OCI-LY7 (cell line): ENCODE results near the gene BICDL1. TPM values are rescaled to one million over a fixed set of nuclear protein-coding genes. Genes with fewer than 3 reads are reported as not detected.

Experiments used
- BruUV-seq: library from RNA; stranded (reverse); fragments of 400-500 nt; replicated peaks from 2 replicates; lab custom pipeline; 2021; lab: Mats Ljungman, UMichigan
- CTCF ChIA-PET: fragments of 300-600 bp; sonication (Branson Sonifier 250); formaldehyde crosslinking; loops from one replicate; lab custom pipeline; 2022; ENCODE audit warnings: antibody characterized with exemption; ENCODE audit not compliant: unreplicated experiment; lab: Charles Lee
- POLR2A ChIA-PET: fragments of 300-600 bp; sonication (Branson Sonifier 250); formaldehyde crosslinking; loops from one replicate; lab custom pipeline; 2022; ENCODE audit warnings: antibody characterized with exemption; lab: Charles Lee
- DNase-seq: peaks from one replicate; pipeline ENCODE4 v3.0.0-alpha.2; 2015; ENCODE audit warnings: low spot score
- H2AFZ ChIP-seq: fragments of 200-600 bp; sonication (generic), shearing (Covaris generic); 2 replicates; pipeline ENCODE4 v1.6.1; 2014; ENCODE audit warnings: mild to moderate bottlenecking, antibody characterized with exemption, low read length, moderate library complexity
- H3K27ac ChIP-seq: fragments of 200-600 bp; sonication (generic); 2 replicates; pipeline ENCODE4 v1.5.1; 2014; ENCODE audit warnings: mixed run types, low read depth, mild to moderate bottlenecking, moderate library complexity, low read length, inconsistent platforms; ENCODE audit not compliant: poor library complexity, severe bottlenecking
- H3K36me3 ChIP-seq: fragments of 200-600 bp; sonication (generic); 2 replicates; pipeline ENCODE4 v1.6.1; 2014; ENCODE audit warnings: mild to moderate bottlenecking, antibody characterized with exemption, low read length, moderate library complexity, mixed read lengths; ENCODE audit not compliant: insufficient read depth
- H3K4me1 ChIP-seq: fragments of 200-600 bp; sonication (generic); 2 replicates; pipeline ENCODE4 v1.5.1; 2014; ENCODE audit warnings: mild to moderate bottlenecking, low read length; ENCODE audit not compliant: insufficient read depth, poor library complexity, severe bottlenecking
- H3K4me2 ChIP-seq: fragments of 200-600 bp; sonication (generic); 2 replicates; pipeline ENCODE4 v1.6.1; 2014; ENCODE audit warnings: mild to moderate bottlenecking, low read length
- H3K4me3 ChIP-seq: fragments of 200-600 bp; sonication (generic); 2 replicates; pipeline ENCODE4 v1.5.1; 2014; ENCODE audit warnings: mild to moderate bottlenecking, low read depth, low read length; ENCODE audit not compliant: poor library complexity, severe bottlenecking
- H3K79me2 ChIP-seq: fragments of 200-600 bp; sonication (generic); 2 replicates; pipeline ENCODE4 v1.6.1; 2016; ENCODE audit warnings: low read depth, mild to moderate bottlenecking, low read length, moderate library complexity, mixed read lengths; ENCODE audit not compliant: insufficient read depth
- H3K9me2 ChIP-seq: fragments of 200-600 bp; sonication (generic); 2 replicates; pipeline ENCODE4 v1.6.1; 2016; ENCODE audit warnings: mild to moderate bottlenecking, low read length, mixed read lengths; ENCODE audit not compliant: insufficient read depth
- H3K9me3 ChIP-seq: fragments of 200-600 bp; sonication (generic); 2 replicates; pipeline ENCODE4 v1.6.1; 2014; ENCODE audit warnings: mild to moderate bottlenecking, mixed run types, low read length, mixed read lengths
- H4K20me1 ChIP-seq: fragments of 200-600 bp; sonication (generic); 2 replicates; pipeline ENCODE4 v1.6.1; 2014; ENCODE audit warnings: mild to moderate bottlenecking, antibody characterized with exemption, low read length, moderate library complexity, mixed read lengths; ENCODE audit not compliant: insufficient read depth
- EZH2phosphoT487 ChIP-seq: fragments of 200-600 bp; sonication (generic); IDR thresholded peaks from 2 replicates; pipeline ENCODE4 v1.6.1; 2018; ENCODE audit warnings: low read depth, borderline replicate concordance, mild to moderate bottlenecking, mixed run types, antibody characterized with exemption, low read length, moderate library complexity, mixed read lengths
- intact Hi-C: fragments of 100-400 bp; cut with micrococcal nuclease; formaldehyde crosslinking; loops from one replicate; pipeline ENCODE4 v1.10.0; 2022; ENCODE audit not compliant: unreplicated experiment
- total RNA-seq, 2 experiments: library from RNA; depleted of rRNA in 1 of 2; stranded (reverse); fragments of >200 nt in 1 of 2; shearing (Covaris generic) in 1 of 2; gene quantifications; 2 replicates each; pipeline ENCODE4 v1.2.3, GENCODE V29; 2014 to 2022
- TF ChIP-seq, protein P1 (sequence below): fragments of 200-600 bp; sonication (generic); conservative IDR thresholded peaks from 2 replicates; pipeline ENCODE4 v1.5.1; 2014; ENCODE audit warnings: mild to moderate bottlenecking, antibody characterized with exemption, low read length, moderate library complexity, mixed read lengths

The BICDL1 gene
- total RNA-seq, 2 experiments from 2014 or later: 6.5 to 22.6 TPM

DNA sequence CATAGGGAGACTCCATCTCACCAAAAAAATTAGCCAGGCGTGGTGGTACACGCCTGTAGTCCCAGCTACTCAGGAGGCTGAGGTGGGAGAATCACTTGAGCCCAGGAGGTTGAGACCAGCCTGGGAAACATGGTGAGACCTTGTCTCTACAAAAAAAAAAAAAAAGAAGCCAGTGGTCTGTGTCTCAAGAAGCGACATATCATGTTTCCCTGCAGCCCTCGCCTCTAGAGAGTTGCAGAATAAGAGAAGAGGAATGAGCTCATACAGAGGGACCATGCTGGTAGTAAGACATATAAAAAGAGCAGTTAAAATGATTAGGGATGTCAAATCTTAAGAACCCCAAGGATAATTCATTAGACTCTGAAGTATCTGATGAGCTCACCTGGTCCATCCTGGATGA, 39.4 kb upstream of the BICDL1 start:
- no peaks in the 10 kb centered on the region for H4K20me1 ChIP-seq
- ChIA-PET CTCF (no interaction called here), POLR2A (interaction anchor here (0.7 kb wide), 1 partner anchor 259 kb away, joined by 3 read pairs; no protein-coding TSS in a partner anchor)
- no peak for DNase-seq
- H3K79me2 ChIP-seq: no peaks in the 10 kb centered on the region
- no peaks in the 10 kb centered on the region for H3K9me2 ChIP-seq
- BruUV-seq: no TSS peak
- H3K4me1 ChIP-seq: no peaks in the 10 kb centered on the region
- no peak overlapping the region for H2AFZ ChIP-seq
- no peak overlapping the region for H3K27ac ChIP-seq
- no peaks in the 10 kb centered on the region for H3K36me3 ChIP-seq
- no peak overlapping the region for H3K4me3 ChIP-seq
- H3K9me3 ChIP-seq: no peaks in the 10 kb centered on the region
- intact Hi-C loops: no loop called here
- no peak overlapping the region for H3K4me2 ChIP-seq
- TF ChIP-seq, protein P1, sequence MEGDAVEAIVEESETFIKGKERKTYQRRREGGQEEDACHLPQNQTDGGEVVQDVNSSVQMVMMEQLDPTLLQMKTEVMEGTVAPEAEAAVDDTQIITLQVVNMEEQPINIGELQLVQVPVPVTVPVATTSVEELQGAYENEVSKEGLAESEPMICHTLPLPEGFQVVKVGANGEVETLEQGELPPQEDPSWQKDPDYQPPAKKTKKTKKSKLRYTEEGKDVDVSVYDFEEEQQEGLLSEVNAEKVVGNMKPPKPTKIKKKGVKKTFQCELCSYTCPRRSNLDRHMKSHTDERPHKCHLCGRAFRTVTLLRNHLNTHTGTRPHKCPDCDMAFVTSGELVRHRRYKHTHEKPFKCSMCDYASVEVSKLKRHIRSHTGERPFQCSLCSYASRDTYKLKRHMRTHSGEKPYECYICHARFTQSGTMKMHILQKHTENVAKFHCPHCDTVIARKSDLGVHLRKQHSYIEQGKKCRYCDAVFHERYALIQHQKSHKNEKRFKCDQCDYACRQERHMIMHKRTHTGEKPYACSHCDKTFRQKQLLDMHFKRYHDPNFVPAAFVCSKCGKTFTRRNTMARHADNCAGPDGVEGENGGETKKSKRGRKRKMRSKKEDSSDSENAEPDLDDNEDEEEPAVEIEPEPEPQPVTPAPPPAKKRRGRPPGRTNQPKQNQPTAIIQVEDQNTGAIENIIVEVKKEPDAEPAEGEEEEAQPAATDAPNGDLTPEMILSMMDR: no peak
- TF ChIP-seq EZH2phosphoT487: no peak

DNA sequence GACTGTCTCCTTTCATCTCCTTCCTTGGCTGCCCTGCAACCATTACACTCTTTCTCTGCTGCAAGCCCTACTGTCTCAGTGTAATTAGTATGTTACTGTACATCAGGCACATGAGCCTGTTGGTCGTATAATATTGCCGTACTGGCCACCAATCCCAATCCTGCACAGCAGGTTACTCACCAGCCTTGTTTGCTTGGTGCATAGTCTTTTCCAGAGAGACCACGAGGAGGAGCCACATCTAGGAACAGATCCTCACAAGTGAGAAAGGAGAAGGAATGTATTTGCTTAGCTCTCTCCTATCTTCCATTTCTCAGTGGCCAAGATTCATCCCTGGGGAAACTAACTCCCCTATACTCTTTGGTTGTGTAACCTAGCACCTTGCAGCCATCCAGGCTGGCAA, 33.0 kb upstream of the BICDL1 start:
- Histone ChIP-seq H3K79me2 (no peaks in the 10 kb centered on the region), H3K27ac (no peak overlapping the region), H3K4me1 (no peaks in the 10 kb centered on the region), H3K9me2 (no peaks in the 10 kb centered on the region), H3K9me3 (peaks cover 6% of the 10 kb centered on the region; the same call in 1 of the 2 replicates), H2AFZ (no peak overlapping the region), H3K4me2 (no peak overlapping the region), H4K20me1 (no peaks in the 10 kb centered on the region), H3K36me3 (no peaks in the 10 kb centered on the region), H3K4me3 (no peak overlapping the region)
- POLR2A ChIA-PET: no interaction called here
- intact Hi-C loops: no loop called here
- CTCF ChIA-PET: no interaction called here
- BruUV-seq: no TSS peak
- no peak for TF ChIP-seq EZH2phosphoT487
- TF ChIP-seq, protein P1: no peak
- no peak for DNase-seq

DNA sequence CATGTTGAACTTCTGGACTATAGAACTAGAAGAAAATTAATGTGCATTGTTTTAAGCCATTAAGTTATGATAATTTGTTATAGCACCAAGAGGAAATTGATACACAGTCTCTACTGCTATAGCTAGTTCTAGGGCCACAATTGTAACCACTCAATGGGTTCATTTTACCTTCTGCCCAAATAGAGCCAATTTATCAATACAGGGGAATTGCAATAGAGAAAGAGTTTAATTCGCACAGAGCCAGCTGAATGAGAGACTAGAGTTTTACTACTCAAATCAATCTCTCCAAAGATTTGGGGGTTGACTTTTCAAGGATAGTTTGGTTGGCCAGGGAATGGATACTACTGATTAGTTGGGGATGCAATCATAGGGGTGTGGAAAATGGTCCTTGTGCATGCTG, 31.9 kb upstream of the BICDL1 start:
- H3K9me2 ChIP-seq: no peaks in the 10 kb centered on the region
- no peak for DNase-seq
- no peak overlapping the region for H2AFZ ChIP-seq
- BruUV-seq: no TSS peak
- no peaks in the 10 kb centered on the region for H3K4me1 ChIP-seq
- CTCF ChIA-PET: no interaction called here
- TF ChIP-seq, protein P1: no peak
- TF ChIP-seq EZH2phosphoT487: no peak
- no peak overlapping the region for H3K4me3 ChIP-seq
- no peaks in the 10 kb centered on the region for H3K79me2 ChIP-seq
- peaks cover 6% of the 10 kb centered on the region; the same call in 1 of the 2 replicates for H3K9me3 ChIP-seq
- POLR2A ChIA-PET: interaction anchor here (0.6 kb wide), 1 partner anchor 22 kb away, joined by 3 read pairs; no protein-coding TSS in a partner anchor
- no peaks in the 10 kb centered on the region for H4K20me1 ChIP-seq
- intact Hi-C loops: no loop called here
- no peak overlapping the region for H3K4me2 ChIP-seq
- no peaks in the 10 kb centered on the region for H3K36me3 ChIP-seq
- no peak overlapping the region for H3K27ac ChIP-seq
